ENCODE results near the gene PTK6.

The PTK6 gene

GRCh38 chr20:63540417-63541186, 3.4 kb upstream of the PTK6 start:
- Histone ChIP-seq H2AFZ (ENCODE audit: low read length, unreplicated experiment) (no peak overlapping the region), H3K4me1 (ENCODE audit: control insufficient read depth, insufficient read depth, low read length, unreplicated experiment) (peaks cover 15% of the 10 kb centered on the region), H3K27me3 (ENCODE audit: insufficient read depth, low read length) (no peaks in the 10 kb centered on the region), H3K27ac (ENCODE audit: low read depth, low read length) (no peak overlapping the region), H3K4me3 (ENCODE audit: low read depth, low read length) (no peak overlapping the region), H3K36me3 (ENCODE audit: insufficient read depth, low read length) (no peaks in the 10 kb centered on the region), H3K79me2 (ENCODE audit: control insufficient read depth, insufficient read depth, low read length, unreplicated experiment) (no peaks in the 10 kb centered on the region)

- Histone ChIP-seq H3K27ac (ENCODE audit: low read depth, low read length) (no peak overlapping the region), H3K36me3 (ENCODE audit: insufficient read depth, low read length) (no peaks in the 10 kb centered on the region), H3K4me3 (ENCODE audit: low read depth, low read length) (no peak overlapping the region), H2AFZ (ENCODE audit: low read length, unreplicated experiment) (no peak overlapping the region), H3K79me2 (ENCODE audit: control insufficient read depth, insufficient read depth, low read length, unreplicated experiment) (no peaks in the 10 kb centered on the region), H3K4me1 (ENCODE audit: control insufficient read depth, insufficient read depth, low read length, unreplicated experiment) (peaks cover 15% of the 10 kb centered on the region), H3K27me3 (ENCODE audit: insufficient read depth, low read length) (no peaks in the 10 kb centered on the region; the same call in 1 of the 2 replicates)
Observed at GRCh38 chr20:63539441-63540370, 2.5 kb upstream of the PTK6 start.

GRCh38 chr20:63539092-63539430, 1.9 kb upstream of the PTK6 start:
- Histone ChIP-seq H3K79me2 (ENCODE audit: control insufficient read depth, insufficient read depth, low read length, unreplicated experiment) (no peaks in the 10 kb centered on the region), H3K4me1 (ENCODE audit: control insufficient read depth, insufficient read depth, low read length, unreplicated experiment) (peaks cover 15% of the 10 kb centered on the region), H3K4me3 (ENCODE audit: low read depth, low read length) (no peak overlapping the region)

GRCh38 chr20:63538204-63539091, 1.3 kb upstream of the PTK6 start:
- Histone ChIP-seq H3K4me3 (ENCODE audit: low read depth, low read length) (0 out of 2 replicates have a peak overlapping the region, but pooled peaks have one; percentile 55), H3K27ac (ENCODE audit: low read depth, low read length) (no peak overlapping the region), H2AFZ (ENCODE audit: low read length, unreplicated experiment) (no peak overlapping the region), H3K36me3 (ENCODE audit: insufficient read depth, low read length) (no peaks in the 10 kb centered on the region), H3K27me3 (ENCODE audit: insufficient read depth, low read length) (no peaks in the 10 kb centered on the region; the same call in 1 of the 2 replicates), H3K79me2 (ENCODE audit: control insufficient read depth, insufficient read depth, low read length, unreplicated experiment) (no peaks in the 10 kb centered on the region), H3K4me1 (ENCODE audit: control insufficient read depth, insufficient read depth, low read length, unreplicated experiment) (peaks cover 15% of the 10 kb centered on the region)

More at GRCh38 chr20:63539092-63539430, 1.9 kb upstream of the PTK6 start:
- Histone ChIP-seq H3K27me3 (ENCODE audit: insufficient read depth, low read length) (no peaks in the 10 kb centered on the region; the same call in 1 of the 2 replicates), H2AFZ (ENCODE audit: low read length, unreplicated experiment) (no peak overlapping the region), H3K36me3 (ENCODE audit: insufficient read depth, low read length) (no peaks in the 10 kb centered on the region), H3K27ac (ENCODE audit: low read depth, low read length) (no peak overlapping the region)

- no peaks in the 10 kb centered on the region; the same call in 1 of the 2 replicates for H3K27me3 ChIP-seq (ENCODE audit: insufficient read depth, low read length)
- H3K4me3 ChIP-seq (ENCODE audit: low read depth, low read length), result peak overlapping the region; percentile 55
- no peak overlapping the region for H3K27ac ChIP-seq (ENCODE audit: low read depth, low read length)
- no peaks in the 10 kb centered on the region for H3K36me3 ChIP-seq (ENCODE audit: insufficient read depth, low read length)
- H3K79me2 ChIP-seq (ENCODE audit: control insufficient read depth, insufficient read depth, low read length, unreplicated experiment), result no peaks in the 10 kb centered on the region
- H2AFZ ChIP-seq (ENCODE audit: low read length, unreplicated experiment), result no peak overlapping the region
- H3K4me1 ChIP-seq (ENCODE audit: control insufficient read depth, insufficient read depth, low read length, unreplicated experiment), result peaks cover 15% of the 10 kb centered on the region
Observed at GRCh38 chr20:63537525-63538203, 488 bp upstream of the PTK6 start.

DNA sequence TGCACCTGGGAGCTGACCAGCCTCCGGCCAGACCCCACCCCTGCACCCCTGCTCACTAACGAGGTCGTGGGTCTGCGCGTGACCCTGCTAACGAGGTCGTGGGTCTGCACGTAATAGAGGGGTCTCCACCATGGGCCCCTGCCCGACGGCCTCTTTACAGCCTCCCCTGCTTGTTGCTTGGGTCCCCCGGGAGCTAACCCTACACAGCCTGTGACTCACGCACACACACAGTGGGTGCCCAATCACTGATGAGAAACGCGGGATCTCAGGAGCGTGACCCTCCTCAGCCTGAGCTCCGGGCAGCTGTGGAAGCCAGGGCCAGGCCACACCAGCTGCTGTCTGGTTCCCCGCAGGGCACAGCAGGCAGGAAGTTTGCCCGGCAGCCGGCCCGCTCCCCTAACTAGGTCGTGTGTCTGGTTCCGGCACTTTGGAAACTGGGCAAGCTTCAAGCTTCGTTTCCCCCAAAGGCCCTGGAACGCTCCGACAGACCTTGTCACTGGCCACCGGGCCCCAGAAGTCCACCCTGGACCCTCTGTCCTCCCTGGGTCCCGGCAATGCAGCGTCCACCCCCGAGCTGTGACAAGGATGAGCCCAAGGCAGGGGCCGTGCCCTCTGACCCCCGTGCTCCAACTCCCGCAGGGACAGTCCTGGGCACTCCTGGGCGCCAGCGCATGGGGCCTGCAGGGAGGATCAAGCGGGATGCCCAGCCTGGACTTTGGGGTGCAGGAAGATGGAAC, 767 bp downstream of the PTK6 start:
- Histone ChIP-seq H3K4me1 (ENCODE audit: control insufficient read depth, insufficient read depth, low read length, unreplicated experiment) (peaks cover 15% of the 10 kb centered on the region), H3K79me2 (ENCODE audit: control insufficient read depth, insufficient read depth, low read length, unreplicated experiment) (no peaks in the 10 kb centered on the region), H3K4me3 (ENCODE audit: low read depth, low read length) (no peak overlapping the region), H3K27ac (ENCODE audit: low read depth, low read length) (no peak overlapping the region), H3K27me3 (ENCODE audit: insufficient read depth, low read length) (no peaks in the 10 kb centered on the region; the same call in 1 of the 2 replicates), H3K36me3 (ENCODE audit: insufficient read depth, low read length) (no peaks in the 10 kb centered on the region), H2AFZ (ENCODE audit: low read length, unreplicated experiment) (no peak overlapping the region)

DNA sequence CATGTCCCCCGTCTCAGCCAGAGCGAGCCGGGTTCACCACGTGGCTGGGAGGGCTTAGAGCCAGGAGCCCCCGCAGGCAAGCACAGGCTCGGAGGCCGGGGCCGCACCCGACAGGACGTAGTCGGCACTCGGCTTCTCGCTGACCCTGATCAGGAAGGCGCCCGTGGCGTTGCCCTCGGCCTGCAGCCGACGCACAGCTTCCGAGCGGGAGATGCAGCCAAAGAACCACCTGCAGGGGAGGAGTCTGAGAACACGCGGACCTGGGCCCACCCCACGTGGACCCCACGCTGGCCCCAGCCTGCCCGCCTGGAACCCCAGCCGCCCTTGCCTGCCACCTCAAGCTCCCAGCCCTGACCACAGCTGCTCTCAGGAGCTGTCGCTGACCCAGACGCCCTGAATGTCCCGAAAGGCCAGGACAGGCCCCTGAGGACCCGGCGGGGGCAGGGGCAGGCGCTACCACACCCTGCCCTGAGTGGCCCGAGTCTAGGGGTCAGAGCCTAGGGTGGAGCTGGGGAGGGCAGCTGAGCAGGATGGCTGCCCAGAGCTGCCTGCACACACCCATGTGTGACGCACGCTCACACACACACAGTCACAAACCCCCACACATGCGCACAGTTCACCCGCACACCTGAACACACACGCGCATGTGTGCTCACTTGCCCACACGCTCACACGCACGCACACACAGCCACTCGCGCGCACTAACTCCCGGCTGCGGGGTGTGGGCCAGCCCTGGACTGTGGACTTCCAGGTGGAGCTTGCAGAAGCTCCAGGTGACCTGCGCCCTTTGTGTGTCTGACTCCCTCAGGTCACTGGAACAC, 2.1 kb downstream of the PTK6 start:
- Histone ChIP-seq H3K27me3 (ENCODE audit: insufficient read depth, low read length) (no peaks in the 10 kb centered on the region; the same call in 1 of the 2 replicates), H3K4me3 (ENCODE audit: low read depth, low read length) (no peak overlapping the region), H3K79me2 (ENCODE audit: control insufficient read depth, insufficient read depth, low read length, unreplicated experiment) (no peaks in the 10 kb centered on the region), H2AFZ (ENCODE audit: low read length, unreplicated experiment) (no peak overlapping the region), H3K4me1 (ENCODE audit: control insufficient read depth, insufficient read depth, low read length, unreplicated experiment) (peaks cover 15% of the 10 kb centered on the region), H3K36me3 (ENCODE audit: insufficient read depth, low read length) (no peaks in the 10 kb centered on the region), H3K27ac (ENCODE audit: low read depth, low read length) (no peak overlapping the region)

DNA sequence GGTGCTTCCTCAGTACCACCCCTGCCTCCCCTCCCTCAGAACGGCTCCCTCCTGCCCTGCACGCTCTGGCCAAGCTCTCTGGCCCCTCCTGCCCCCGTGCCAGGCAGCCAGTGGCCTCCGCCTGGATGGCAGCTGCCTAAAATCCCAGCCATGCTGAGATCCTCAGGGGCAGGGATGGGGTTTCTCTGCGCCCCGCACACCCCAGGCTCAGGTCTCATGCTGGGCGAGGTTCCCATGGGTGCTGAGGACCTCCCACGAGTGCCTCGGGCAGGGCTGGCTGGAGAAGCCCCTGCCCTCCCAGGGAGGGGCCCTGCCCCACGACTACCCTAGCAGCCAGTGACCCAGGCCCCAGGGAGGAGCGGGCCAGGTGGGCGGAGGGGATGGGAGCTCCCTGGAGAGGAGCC, 2.7 kb downstream of the PTK6 start:
- H3K27ac ChIP-seq (ENCODE audit: low read depth, low read length), result no peak overlapping the region
- H3K4me1 ChIP-seq (ENCODE audit: control insufficient read depth, insufficient read depth, low read length, unreplicated experiment), result peaks cover 15% of the 10 kb centered on the region
- H3K27me3 ChIP-seq (ENCODE audit: insufficient read depth, low read length), result no peaks in the 10 kb centered on the region; the same call in 1 of the 2 replicates
- H3K79me2 ChIP-seq (ENCODE audit: control insufficient read depth, insufficient read depth, low read length, unreplicated experiment), result no peaks in the 10 kb centered on the region
- no peak overlapping the region for H2AFZ ChIP-seq (ENCODE audit: low read length, unreplicated experiment)
- H3K36me3 ChIP-seq (ENCODE audit: insufficient read depth, low read length), result no peaks in the 10 kb centered on the region
- H3K4me3 ChIP-seq (ENCODE audit: low read depth, low read length), result no peak overlapping the region

DNA sequence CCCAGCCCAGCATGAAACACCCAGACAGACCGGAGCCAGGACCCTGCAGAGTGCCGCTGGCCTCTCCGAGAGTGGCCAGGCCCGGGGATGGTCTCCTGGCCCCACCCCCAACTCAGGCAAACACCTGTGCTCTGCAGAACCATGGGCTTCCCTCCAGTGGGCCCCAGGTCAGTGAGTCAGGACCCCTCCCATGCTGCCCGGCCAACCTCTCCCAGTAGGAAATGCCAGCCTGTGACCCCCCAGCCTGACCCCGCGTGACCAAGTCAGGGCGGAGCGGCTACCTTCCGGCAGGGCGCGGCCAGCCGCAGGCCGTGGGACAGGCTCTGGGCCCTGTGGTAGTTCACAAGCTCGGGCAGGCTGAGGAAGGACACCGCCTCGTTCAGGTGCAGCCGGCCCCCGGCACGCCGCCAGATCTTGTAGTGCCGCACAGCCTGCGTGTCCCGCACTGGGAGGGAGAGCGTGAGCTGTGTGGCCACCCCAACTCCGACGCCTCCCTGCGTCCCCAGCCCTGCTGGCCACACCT, 3.2 kb downstream of the PTK6 start:
- no peak overlapping the region for H3K4me3 ChIP-seq (ENCODE audit: low read depth, low read length)
- no peaks in the 10 kb centered on the region for H3K36me3 ChIP-seq (ENCODE audit: insufficient read depth, low read length)
- H3K27ac ChIP-seq (ENCODE audit: low read depth, low read length), result no peak overlapping the region
- no peaks in the 10 kb centered on the region; the same call in 1 of the 2 replicates for H3K27me3 ChIP-seq (ENCODE audit: insufficient read depth, low read length)
- H3K4me1 ChIP-seq (ENCODE audit: control insufficient read depth, insufficient read depth, low read length, unreplicated experiment), result peaks cover 15% of the 10 kb centered on the region
- H2AFZ ChIP-seq (ENCODE audit: low read length, unreplicated experiment), result no peak overlapping the region
- no peaks in the 10 kb centered on the region for H3K79me2 ChIP-seq (ENCODE audit: control insufficient read depth, insufficient read depth, low read length, unreplicated experiment)

All from ACC112 (cell line).